ENCODE results near the gene TMEM72.
A peak's percentile ranks its signal among the peaks of the same experiment; 100 is the strongest.

The TMEM72 gene

GRCh38 chr10:44974628-44975430 is 63.7 kb downstream of the TMEM72 start:
- DNase-seq (ENCODE audit: extremely low spot score, insufficient read length, low read depth) (peak; percentile 62), FAIRE-seq (peak; percentile 64)

GRCh38 chr10:44975431-44976331 is 64.5 kb downstream of the TMEM72 start:
- FAIRE-seq (no peak), DNase-seq (ENCODE audit: extremely low spot score, insufficient read length, low read depth) (no peak)

- no peak for DNase-seq (ENCODE audit: extremely low spot score, insufficient read length, low read depth)
- no peak for FAIRE-seq
These were observed 65.4 kb downstream of the TMEM72 start for GRCh38 chr10:44976352-44977198.

- DNase-seq (ENCODE audit: extremely low spot score, insufficient read length, low read depth): no peak
- no peak for FAIRE-seq
These were observed 66.4 kb downstream of the TMEM72 start for GRCh38 chr10:44977287-44978212.

- DNase-seq (ENCODE audit: extremely low spot score, insufficient read length, low read depth) (no peak), FAIRE-seq (no peak)
These were observed 67.1 kb downstream of the TMEM72 start for GRCh38 chr10:44978213-44978569.

- DNase-seq (ENCODE audit: extremely low spot score, insufficient read length, low read depth): no peak
- FAIRE-seq: no peak
These were observed 67.6 kb downstream of the TMEM72 start, which contains the start of gene DEPP1 for GRCh38 chr10:44978570-44979280. DEPP1 (minus strand) TSS chr10:44978809; CDS start chr10:44978030, 779 bp downstream.

GRCh38 chr10:44979281-44980191 is 68.4 kb downstream of the TMEM72 start:
- DNase-seq (ENCODE audit: extremely low spot score, insufficient read length, low read depth): no peak
- no peak for FAIRE-seq

GRCh38 chr10:44980309-44981171 is 69.4 kb downstream of the TMEM72 start:
- FAIRE-seq (peak; percentile 60), DNase-seq (ENCODE audit: extremely low spot score, insufficient read length, low read depth) (no peak)

GRCh38 chr10:44981172-44982113 is 70.3 kb downstream of the TMEM72 start:
- no peak for DNase-seq (ENCODE audit: extremely low spot score, insufficient read length, low read depth)
- FAIRE-seq: peak; percentile 72

GRCh38 chr10:44982114-44982460 is 71.0 kb downstream of the TMEM72 start:
- FAIRE-seq: no peak
- no peak for DNase-seq (ENCODE audit: extremely low spot score, insufficient read length, low read depth)

GRCh38 chr10:44982496-44982895 is 71.4 kb downstream of the TMEM72 start:
- no peak for DNase-seq (ENCODE audit: extremely low spot score, insufficient read length, low read depth)
- no peak for FAIRE-seq

GRCh38 chr10:44983066-44983894 is 72.1 kb downstream of the TMEM72 start:
- FAIRE-seq: no peak
- DNase-seq (ENCODE audit: extremely low spot score, insufficient read length, low read depth): no peak

GRCh38 chr10:44983895-44984278 is 72.8 kb downstream of the TMEM72 start:
- DNase-seq (ENCODE audit: extremely low spot score, insufficient read length, low read depth): no peak
- FAIRE-seq: no peak

- no peak for DNase-seq (ENCODE audit: extremely low spot score, insufficient read length, low read depth)
- no peak for FAIRE-seq
These were observed 73.5 kb downstream of the TMEM72 start for GRCh38 chr10:44984671-44985101.

- FAIRE-seq: no peak
- no peak for DNase-seq (ENCODE audit: extremely low spot score, insufficient read length, low read depth)
These were observed 74.1 kb downstream of the TMEM72 start for GRCh38 chr10:44985175-44985681.

Data from GM18507 (cell line).